ENCODE data around the gene BPGM.

The BPGM gene

GRCh38 chr7:134632052-134632451, 14.6 kb upstream of the BPGM start:
- no peak for TF ChIP-seq CTCF (IDR thresholded peaks at IDR 0.05; ENCODE audit: low read depth, low read length)
- H3K4me3 ChIP-seq (replicated peaks in 1 of 2; ENCODE audit: low read depth in 2 of 2, low read length in 2 of 2), result no peak overlapping the region
- DNase-seq (ENCODE audit: low read depth in 2 of 2), result no peak

- TF ChIP-seq CTCF (IDR thresholded peaks at IDR 0.05; ENCODE audit: low read depth, low read length), result peak; percentile 83
- no peak overlapping the region for H3K4me3 ChIP-seq (replicated peaks in 1 of 2; ENCODE audit: low read depth in 2 of 2, low read length in 2 of 2)
- peak; percentile 71 to 84 for DNase-seq (ENCODE audit: low read depth in 2 of 2)
Measured at GRCh38 chr7:134632937-134633540, 13.6 kb upstream of the BPGM start.

GRCh38 chr7:134636008-134636449, 10.6 kb upstream of the BPGM start:
- no peak overlapping the region for H3K4me3 ChIP-seq (replicated peaks in 1 of 2; ENCODE audit: low read depth in 2 of 2, low read length in 2 of 2)
- peak; percentile 27 to 62 for DNase-seq (ENCODE audit: low read depth in 2 of 2)
- TF ChIP-seq CTCF (IDR thresholded peaks at IDR 0.05; ENCODE audit: low read depth, low read length), result no peak

GRCh38 chr7:134637441-134637840, 9.2 kb upstream of the BPGM start:
- H3K4me3 ChIP-seq (replicated peaks in 1 of 2; ENCODE audit: low read depth in 2 of 2, low read length in 2 of 2), result no peak overlapping the region
- no peak for DNase-seq (ENCODE audit: low read depth in 2 of 2)

GRCh38 chr7:134637934-134638719, 8.5 kb upstream of the BPGM start:
- no peak for TF ChIP-seq CTCF (IDR thresholded peaks at IDR 0.05; ENCODE audit: low read depth, low read length)
- no peak for DNase-seq (ENCODE audit: low read depth in 2 of 2)
- H3K4me3 ChIP-seq (replicated peaks in 1 of 2; ENCODE audit: low read depth in 2 of 2, low read length in 2 of 2), result no peak overlapping the region

More at GRCh38 chr7:134637441-134637840, 9.2 kb upstream of the BPGM start:
- no peak for TF ChIP-seq CTCF (IDR thresholded peaks at IDR 0.05; ENCODE audit: low read depth, low read length)

- no peak for TF ChIP-seq CTCF (IDR thresholded peaks at IDR 0.05; ENCODE audit: low read depth, low read length)
- H3K4me3 ChIP-seq (replicated peaks in 1 of 2; ENCODE audit: low read depth in 2 of 2, low read length in 2 of 2), result no peak overlapping the region
- DNase-seq (ENCODE audit: low read depth in 2 of 2), result no peak
Measured at GRCh38 chr7:134639061-134639460, 7.6 kb upstream of the BPGM start.
